ENCODE data around the gene LCE1F.

The LCE1F gene

DNA sequence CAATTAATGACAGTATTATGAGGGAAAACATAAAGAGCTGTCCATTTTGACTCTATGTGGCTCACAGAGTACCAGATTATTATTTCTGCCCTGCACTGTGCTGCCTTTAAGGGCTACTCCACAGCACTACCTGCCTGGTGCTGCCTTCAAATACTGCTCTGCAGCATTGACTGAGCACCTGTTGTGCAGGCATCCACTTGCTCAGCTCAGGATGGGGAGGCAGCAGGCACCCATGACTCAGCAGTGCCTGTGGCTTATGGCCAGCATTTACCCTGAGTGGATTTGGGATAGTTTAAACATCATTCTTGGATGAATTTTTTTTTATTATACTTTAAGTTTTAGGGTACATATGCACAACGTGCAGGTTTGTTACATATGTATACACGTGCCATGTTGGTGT is 18.1 kb upstream of the LCE1F start:
- no peak overlapping the region for H3K4me3 ChIP-seq (ENCODE audit: low read depth, low read length)
- DNase-seq (ENCODE audit: low read depth): no peak
- TF ChIP-seq, protein P1, sequence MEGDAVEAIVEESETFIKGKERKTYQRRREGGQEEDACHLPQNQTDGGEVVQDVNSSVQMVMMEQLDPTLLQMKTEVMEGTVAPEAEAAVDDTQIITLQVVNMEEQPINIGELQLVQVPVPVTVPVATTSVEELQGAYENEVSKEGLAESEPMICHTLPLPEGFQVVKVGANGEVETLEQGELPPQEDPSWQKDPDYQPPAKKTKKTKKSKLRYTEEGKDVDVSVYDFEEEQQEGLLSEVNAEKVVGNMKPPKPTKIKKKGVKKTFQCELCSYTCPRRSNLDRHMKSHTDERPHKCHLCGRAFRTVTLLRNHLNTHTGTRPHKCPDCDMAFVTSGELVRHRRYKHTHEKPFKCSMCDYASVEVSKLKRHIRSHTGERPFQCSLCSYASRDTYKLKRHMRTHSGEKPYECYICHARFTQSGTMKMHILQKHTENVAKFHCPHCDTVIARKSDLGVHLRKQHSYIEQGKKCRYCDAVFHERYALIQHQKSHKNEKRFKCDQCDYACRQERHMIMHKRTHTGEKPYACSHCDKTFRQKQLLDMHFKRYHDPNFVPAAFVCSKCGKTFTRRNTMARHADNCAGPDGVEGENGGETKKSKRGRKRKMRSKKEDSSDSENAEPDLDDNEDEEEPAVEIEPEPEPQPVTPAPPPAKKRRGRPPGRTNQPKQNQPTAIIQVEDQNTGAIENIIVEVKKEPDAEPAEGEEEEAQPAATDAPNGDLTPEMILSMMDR (IDR thresholded peaks at IDR 0.05; ENCODE audit: low read depth, low read length, missing control alignments): no peak

DNA sequence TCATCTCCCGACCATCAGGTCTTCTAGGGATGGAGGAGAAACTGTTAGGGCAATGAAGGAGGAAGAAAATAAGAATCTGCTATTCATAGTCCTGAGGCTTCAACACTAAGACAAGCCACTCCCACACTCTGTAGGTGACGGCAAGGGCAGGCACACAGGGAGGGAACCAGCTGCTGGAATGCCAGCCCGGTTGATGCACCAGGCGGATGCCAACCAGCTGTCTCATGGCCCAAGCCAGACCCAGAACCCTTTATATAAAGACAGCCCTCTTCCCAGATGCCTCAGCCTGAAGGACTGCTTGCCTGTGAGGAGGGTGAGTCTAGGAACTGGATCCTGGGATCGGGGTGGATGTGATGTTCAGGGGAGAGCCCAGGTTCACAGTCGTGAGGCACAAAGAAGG is 17.2 kb upstream of the LCE1F start, which contains the start of gene KPRP:
KPRP (plus strand) TSS at position 279 of the 400 bp plus-strand sequence. CDS start 1,564 bp downstream, outside the sequence.
- TF ChIP-seq, protein P1 (IDR thresholded peaks at IDR 0.05; ENCODE audit: low read depth, low read length, missing control alignments): no peak
- no peak within 1 kb of the TSS for H3K4me3 ChIP-seq (ENCODE audit: low read depth, low read length)
- no peak for DNase-seq (ENCODE audit: low read depth)

DNA sequence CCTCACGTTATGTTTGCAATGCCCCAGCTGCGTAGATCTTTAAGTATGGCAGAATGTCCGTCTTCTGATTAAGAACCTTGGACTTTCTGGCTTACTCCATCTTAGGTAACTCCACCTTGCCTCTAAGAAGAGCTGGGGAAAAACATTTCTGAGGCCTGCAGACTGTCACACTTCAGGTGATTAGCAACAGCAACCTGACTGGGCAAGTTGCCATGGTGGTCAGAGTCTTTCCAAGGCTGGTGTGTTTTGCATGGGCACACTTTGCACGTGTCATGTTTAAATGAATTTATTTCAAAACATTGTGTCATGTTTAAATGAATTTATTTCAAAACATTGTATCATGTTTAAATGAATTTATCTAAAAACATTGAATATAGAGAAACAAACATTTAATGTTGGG is 16.3 kb upstream of the LCE1F start:
- H3K4me3 ChIP-seq (ENCODE audit: low read depth, low read length): no peak overlapping the region
- DNase-seq (ENCODE audit: low read depth): no peak
- TF ChIP-seq, protein P1 (IDR thresholded peaks at IDR 0.05; ENCODE audit: low read depth, low read length, missing control alignments): no peak

DNA sequence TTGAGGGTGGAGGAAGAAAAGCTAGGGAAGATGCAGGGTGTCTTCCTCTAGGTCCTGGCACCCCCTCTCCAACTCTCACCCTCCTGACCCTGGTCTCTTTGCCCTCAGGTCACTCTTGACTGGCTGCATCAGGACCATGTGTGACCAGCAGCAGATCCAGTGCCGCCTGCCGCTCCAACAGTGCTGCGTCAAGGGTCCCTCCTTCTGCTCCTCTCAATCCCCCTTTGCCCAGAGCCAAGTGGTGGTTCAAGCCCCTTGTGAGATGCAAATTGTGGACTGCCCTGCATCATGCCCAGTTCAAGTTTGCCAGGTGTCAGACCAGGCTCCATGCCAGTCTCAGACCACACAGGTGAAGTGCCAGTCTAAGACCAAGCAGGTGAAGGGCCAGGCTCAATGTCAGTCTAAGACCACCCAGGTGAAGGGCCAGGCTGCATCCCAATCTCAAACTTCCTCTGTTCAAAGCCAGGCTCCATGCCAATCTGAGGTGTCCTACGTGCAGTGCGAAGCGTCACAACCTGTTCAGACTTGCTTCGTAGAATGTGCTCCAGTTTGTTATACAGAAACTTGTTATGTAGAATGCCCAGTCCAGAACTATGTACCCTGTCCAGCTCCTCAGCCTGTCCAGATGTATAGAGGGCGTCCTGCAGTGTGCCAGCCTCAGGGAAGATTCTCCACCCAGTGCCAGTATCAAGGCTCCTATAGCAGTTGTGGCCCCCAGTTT is 15.3 kb upstream of the LCE1F start:
- TF ChIP-seq, protein P1 (IDR thresholded peaks at IDR 0.05; ENCODE audit: low read depth, low read length, missing control alignments): no peak
- no peak for DNase-seq (ENCODE audit: low read depth)
- no peak overlapping the region for H3K4me3 ChIP-seq (ENCODE audit: low read depth, low read length)

DNA sequence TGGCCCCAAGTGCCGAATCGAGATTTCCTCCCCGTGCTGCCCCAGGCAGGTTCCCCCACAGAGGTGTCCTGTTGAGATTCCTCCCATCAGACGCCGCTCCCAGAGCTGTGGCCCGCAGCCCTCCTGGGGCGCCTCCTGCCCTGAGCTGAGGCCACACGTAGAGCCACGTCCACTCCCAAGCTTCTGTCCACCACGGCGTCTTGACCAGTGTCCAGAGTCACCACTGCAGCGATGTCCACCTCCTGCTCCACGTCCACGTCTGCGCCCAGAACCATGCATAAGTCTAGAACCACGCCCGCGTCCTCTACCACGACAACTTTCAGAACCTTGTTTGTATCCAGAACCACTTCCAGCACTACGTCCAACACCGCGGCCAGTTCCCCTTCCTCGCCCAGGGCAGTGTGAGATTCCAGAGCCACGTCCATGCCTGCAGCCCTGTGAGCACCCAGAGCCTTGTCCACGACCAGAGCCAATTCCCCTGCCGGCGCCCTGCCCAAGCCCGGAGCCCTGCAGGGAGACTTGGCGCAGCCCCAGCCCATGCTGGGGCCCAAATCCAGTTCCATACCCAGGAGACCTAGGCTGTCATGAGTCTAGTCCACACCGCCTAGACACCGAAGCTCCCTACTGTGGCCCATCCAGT is 14.3 kb upstream of the LCE1F start:
- TF ChIP-seq, protein P1 (IDR thresholded peaks at IDR 0.05; ENCODE audit: low read depth, low read length, missing control alignments): no peak
- H3K4me3 ChIP-seq (ENCODE audit: low read depth, low read length): no peak overlapping the region
- no peak for DNase-seq (ENCODE audit: low read depth)

DNA sequence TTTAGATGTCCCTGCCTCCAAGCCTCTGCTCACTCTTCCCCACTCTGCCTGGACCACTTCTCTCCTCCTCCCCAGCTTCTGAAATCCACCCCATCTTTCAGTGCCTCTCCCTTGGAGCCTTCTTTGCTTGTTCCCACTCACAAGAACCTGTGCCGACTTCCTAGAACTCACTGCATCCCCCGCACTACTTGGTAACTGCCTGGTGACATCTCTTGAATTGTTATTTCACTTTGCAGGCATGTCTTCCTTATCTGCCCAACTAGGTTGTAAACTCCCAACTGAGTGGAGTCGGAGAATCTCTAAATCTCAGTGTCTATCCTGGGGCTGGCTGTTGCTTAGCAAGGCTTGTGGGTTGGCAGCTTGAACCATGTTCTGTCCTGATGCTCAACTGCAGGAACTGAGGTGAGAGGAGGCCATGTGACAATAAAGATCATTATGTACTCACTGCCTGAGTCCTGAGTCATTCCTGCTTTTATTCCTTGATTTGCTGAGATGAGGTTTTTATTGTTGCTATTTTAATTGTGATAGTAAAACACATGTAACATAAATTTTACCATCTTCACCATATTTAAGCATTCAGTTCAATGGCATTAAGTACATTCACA is 13.2 kb upstream of the LCE1F start:
- DNase-seq (ENCODE audit: low read depth): no peak
- H3K4me3 ChIP-seq (ENCODE audit: low read depth, low read length): no peak overlapping the region
- TF ChIP-seq, protein P1 (IDR thresholded peaks at IDR 0.05; ENCODE audit: low read depth, low read length, missing control alignments): no peak

All from GM12864 (cell line).